SK-N-MC (cell line): ENCODE results near the gene SEMG1.

ENCODE experiments used
- DNase-seq: peaks from one replicate; pipeline ENCODE4 v3.0.0-alpha.2; 2011; ENCODE audit warnings: low read depth, low spot score
- H3K27ac ChIP-seq: fragments of 200-600 bp; sonication (generic); 2 replicates; pipeline ENCODE4 v1.5.1; 2016; ENCODE audit warnings: mixed run types
- H3K36me3 ChIP-seq: fragments of 200-600 bp; sonication (generic); 2 replicates; pipeline ENCODE4 v1.6.1; 2017; ENCODE audit warnings: antibody characterized with exemption, low read length, mixed read lengths; ENCODE audit not compliant: insufficient read depth
- H3K4me3 ChIP-seq: fragments of 200-600 bp; sonication (generic); 2 replicates; pipeline ENCODE4 v1.5.1; 2016
- H3K9ac ChIP-seq: fragments of 200-600 bp; sonication (generic); 2 replicates; pipeline ENCODE4 v1.8.0; 2017; ENCODE audit warnings: mixed run types, mixed read lengths; ENCODE audit not compliant: insufficient read length
- H3K9me3 ChIP-seq: fragments of 200-600 bp; sonication (generic); 2 replicates; pipeline ENCODE4 v1.6.1; 2017; ENCODE audit warnings: low read depth, mild to moderate bottlenecking, antibody characterized with exemption, low read length, moderate library complexity, mixed read lengths
- EZH2 ChIP-seq: fragments of 200-600 bp; sonication (generic); IDR thresholded peaks from one replicate; pipeline ENCODE4 v1.6.1; 2017; ENCODE audit warnings: antibody characterized with exemption
- FOXP2 ChIP-seq: optimal IDR thresholded peaks from 2 replicates; pipeline ENCODE3; 2011; ENCODE audit warnings: mild to moderate bottlenecking, moderate library complexity; ENCODE audit not compliant: insufficient read depth; ENCODE audit errors: extremely low read length, control extremely low read depth
- POLR2AphosphoS5 ChIP-seq: IDR thresholded peaks from 2 replicates; pipeline ENCODE4 v1.6.1; 2012; ENCODE audit warnings: mild to moderate bottlenecking, low read depth, low read length, borderline replicate concordance

Gene SEMG1

GRCh38 chr20:45211569-45212474, 5.0 kb downstream of the SEMG1 start:
- Histone ChIP-seq H3K36me3 (no peaks in the 10 kb centered on the region), H3K4me3 (no peak overlapping the region), H3K9me3 (no peaks in the 10 kb centered on the region), H3K27ac (no peak overlapping the region), H3K9ac (no peak overlapping the region)
- DNase-seq, result no peak
- TF ChIP-seq FOXP2 (no peak), EZH2 (no peak), POLR2AphosphoS5 (no peak)

- H3K9me3 ChIP-seq, result no peaks in the 10 kb centered on the region
- H3K27ac ChIP-seq, result no peak overlapping the region
- no peak overlapping the region for H3K4me3 ChIP-seq
- no peak for DNase-seq
- TF ChIP-seq POLR2AphosphoS5 (no peak), FOXP2 (no peak), EZH2 (no peak)
- H3K36me3 ChIP-seq, result no peaks in the 10 kb centered on the region
- H3K9ac ChIP-seq, result no peak overlapping the region
Measured at GRCh38 chr20:45212836-45213235, 6.0 kb downstream of the SEMG1 start.

- no peak for DNase-seq
- H3K9ac ChIP-seq, result no peak overlapping the region
- no peaks in the 10 kb centered on the region for H3K36me3 ChIP-seq
- TF ChIP-seq EZH2 (no peak), POLR2AphosphoS5 (no peak), FOXP2 (no peak)
- H3K27ac ChIP-seq, result no peak overlapping the region
- no peak overlapping the region for H3K4me3 ChIP-seq
- H3K9me3 ChIP-seq, result no peaks in the 10 kb centered on the region
Measured at GRCh38 chr20:45218124-45218523, 11.3 kb downstream of the SEMG1 start.

- no peaks in the 10 kb centered on the region for H3K9me3 ChIP-seq
- no peak for DNase-seq
- H3K9ac ChIP-seq, result no peak overlapping the region
- no peak overlapping the region for H3K4me3 ChIP-seq
- TF ChIP-seq FOXP2 (no peak), EZH2 (no peak), POLR2AphosphoS5 (no peak)
- no peaks in the 10 kb centered on the region for H3K36me3 ChIP-seq
- H3K27ac ChIP-seq, result no peak overlapping the region
Measured at GRCh38 chr20:45218636-45219035, 11.8 kb downstream of the SEMG1 start.

GRCh38 chr20:45221076-45221475, 14.2 kb downstream of the SEMG1 start, which contains the start of gene SEMG2:
TSS of gene SEMG2 (plus strand) at chr20:45221373. CDS start at chr20:45221390, 17 bp downstream.
- no peak within 1 kb of the TSS for H3K9ac ChIP-seq
- TF ChIP-seq EZH2, result no peak
- no peak for TF ChIP-seq POLR2AphosphoS5
- TF ChIP-seq FOXP2, result no peak
- no peak within 1 kb of the TSS for H3K4me3 ChIP-seq
- H3K27ac ChIP-seq, result no peak within 1 kb of the TSS
- DNase-seq, result no peak
- no peaks in the 10 kb centered on the region for H3K36me3 ChIP-seq
- H3K9me3 ChIP-seq, result no peaks in the 10 kb centered on the region

- DNase-seq, result no peak
- TF ChIP-seq FOXP2 (no peak), EZH2 (no peak), POLR2AphosphoS5 (no peak)
- H3K9me3 ChIP-seq, result no peaks in the 10 kb centered on the region
- no peak overlapping the region for H3K4me3 ChIP-seq
- no peaks in the 10 kb centered on the region for H3K36me3 ChIP-seq
- H3K9ac ChIP-seq, result no peak overlapping the region
- no peak overlapping the region for H3K27ac ChIP-seq
Measured at GRCh38 chr20:45223136-45223535, 16.3 kb downstream of the SEMG1 start.

GRCh38 chr20:45226287-45226686, 19.5 kb downstream of the SEMG1 start:
- Histone ChIP-seq H3K27ac (no peak overlapping the region), H3K4me3 (no peak overlapping the region), H3K9ac (no peak overlapping the region), H3K36me3 (no peaks in the 10 kb centered on the region), H3K9me3 (no peaks in the 10 kb centered on the region)
- TF ChIP-seq POLR2AphosphoS5 (no peak), EZH2 (no peak), FOXP2 (no peak)
- DNase-seq, result no peak

- no peaks in the 10 kb centered on the region for H3K36me3 ChIP-seq
- no peaks in the 10 kb centered on the region for H3K9me3 ChIP-seq
- no peak overlapping the region for H3K9ac ChIP-seq
- no peak overlapping the region for H3K4me3 ChIP-seq
- no peak for TF ChIP-seq FOXP2
- TF ChIP-seq POLR2AphosphoS5, result no peak
- TF ChIP-seq EZH2, result no peak
- no peak overlapping the region for H3K27ac ChIP-seq
- no peak for DNase-seq
Measured at GRCh38 chr20:45229264-45230056, 22.6 kb downstream of the SEMG1 start.

- H3K9me3 ChIP-seq, result no peaks in the 10 kb centered on the region
- no peak for TF ChIP-seq EZH2
- no peak for TF ChIP-seq FOXP2
- TF ChIP-seq POLR2AphosphoS5, result no peak
- DNase-seq, result no peak
- H3K36me3 ChIP-seq, result no peaks in the 10 kb centered on the region
- no peak overlapping the region for H3K4me3 ChIP-seq
- H3K27ac ChIP-seq, result no peak overlapping the region
- no peak overlapping the region for H3K9ac ChIP-seq
Measured at GRCh38 chr20:45230631-45231030, 23.8 kb downstream of the SEMG1 start.
